Inferior parietal cortex (tissue), 1 donor: ENCODE measurements around the gene EBF3.

Experiments
- DNase-seq: peaks from one replicate; pipeline ENCODE4 v3.0.0-alpha.2; 2016; ENCODE audit errors: extremely low spot score

Gene EBF3

GRCh38 chr10:129873351-129873750, 90.7 kb downstream of the EBF3 start:
- DNase-seq: no peak

- DNase-seq: no peak
Observed at GRCh38 chr10:129871966-129872365, 92.1 kb downstream of the EBF3 start.

DNA sequence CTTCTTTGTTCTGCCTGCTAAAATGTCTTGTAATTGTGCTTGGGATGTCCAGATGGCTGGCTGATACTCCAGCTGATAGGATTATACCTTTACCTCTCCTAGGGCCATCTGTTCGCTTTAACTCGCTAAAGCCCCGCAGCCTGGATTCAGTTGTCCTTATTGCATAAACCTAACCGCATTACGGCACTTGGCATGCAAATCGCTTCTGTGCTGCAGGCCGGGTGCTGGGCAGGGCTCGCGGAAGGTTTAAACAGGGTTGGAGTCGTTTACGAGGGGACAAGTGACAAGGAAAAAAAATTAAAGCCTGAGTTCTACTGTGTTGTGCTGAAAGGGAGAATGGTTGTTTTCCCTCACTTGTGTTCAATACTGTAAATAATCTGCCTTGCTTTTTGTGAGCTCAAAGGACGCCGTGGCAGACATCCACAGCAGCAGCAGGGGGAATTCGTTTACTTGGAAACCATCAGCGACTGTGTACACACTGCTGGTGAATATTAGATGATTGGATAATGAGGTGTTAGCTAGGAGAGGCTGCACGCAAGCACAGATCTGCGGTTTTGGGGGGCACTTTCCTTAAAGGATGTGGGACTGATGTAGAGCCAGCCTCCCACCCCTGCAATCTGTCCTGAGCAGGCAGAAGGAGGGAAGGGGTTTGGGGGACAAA, 93.0 kb downstream of the EBF3 start:
- DNase-seq: no peak

DNA sequence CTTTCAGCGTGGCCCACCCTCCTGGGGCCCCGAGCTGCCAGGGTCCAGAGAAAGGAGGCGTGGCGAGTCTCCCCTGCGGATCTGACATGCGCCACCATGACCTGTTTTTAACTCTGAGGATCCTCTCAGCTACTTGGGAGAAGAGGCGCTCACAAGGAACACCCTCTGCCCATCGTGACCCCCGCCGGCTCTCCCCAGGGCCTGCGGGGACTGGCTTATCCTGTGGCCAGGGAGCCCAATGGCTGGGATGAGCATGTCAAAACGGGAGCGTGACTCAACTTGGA, 93.7 kb downstream of the EBF3 start:
- no peak for DNase-seq

DNA sequence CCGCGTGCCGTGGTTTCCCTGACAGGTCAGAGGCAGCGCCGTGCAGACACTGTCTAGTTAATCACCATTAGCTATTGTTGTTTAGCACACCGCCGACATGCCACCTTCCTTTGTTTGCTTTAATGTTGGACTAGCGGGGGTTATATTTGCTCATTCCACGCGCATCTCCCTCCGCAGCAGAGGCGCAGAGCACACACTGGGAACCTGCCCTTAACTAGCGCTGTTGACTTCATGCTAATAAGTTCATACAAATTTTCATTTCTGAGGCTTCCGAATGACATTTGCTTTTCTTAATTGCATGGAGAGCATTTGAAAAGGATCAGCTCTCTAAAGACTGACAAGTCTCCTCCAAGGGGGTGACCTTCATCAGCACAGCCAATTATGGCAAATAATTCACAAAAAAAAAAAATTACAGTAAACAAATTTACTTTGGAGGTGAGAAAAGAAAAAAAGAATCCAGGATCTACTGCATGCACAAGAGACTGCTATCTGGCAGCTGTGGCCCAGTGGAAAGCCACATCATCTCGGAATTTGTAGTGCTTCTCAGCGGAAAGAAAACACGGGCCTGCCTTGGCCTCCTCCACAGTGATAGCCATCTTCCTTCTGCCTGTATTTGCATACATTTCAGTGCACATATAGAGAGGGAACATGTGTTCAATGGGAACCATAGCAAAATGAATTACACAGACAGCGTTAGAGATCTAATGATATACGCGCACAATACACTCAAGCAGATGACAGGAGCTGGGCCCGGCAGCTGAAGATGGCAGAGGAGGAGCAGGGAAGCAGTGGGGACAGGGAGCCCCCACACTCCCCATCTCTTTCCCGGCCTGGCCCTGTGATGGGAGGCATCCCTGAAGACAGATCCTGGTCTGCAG, 94.2 kb downstream of the EBF3 start:
- no peak for DNase-seq

- no peak for DNase-seq
Observed at GRCh38 chr10:129868449-129869035, 95.5 kb downstream of the EBF3 start.

GRCh38 chr10:129867631-129868179, 96.4 kb downstream of the EBF3 start:
- no peak for DNase-seq

- no peak for DNase-seq
Observed at GRCh38 chr10:129866894-129867293, 97.2 kb downstream of the EBF3 start.

- DNase-seq: no peak
Observed at GRCh38 chr10:129865960-129866359, 98.1 kb downstream of the EBF3 start.

GRCh38 chr10:129865413-129865812, 98.7 kb downstream of the EBF3 start:
- DNase-seq: no peak

- no peak for DNase-seq
Observed at GRCh38 chr10:129864601-129865126, 99.4 kb downstream of the EBF3 start.

DNA sequence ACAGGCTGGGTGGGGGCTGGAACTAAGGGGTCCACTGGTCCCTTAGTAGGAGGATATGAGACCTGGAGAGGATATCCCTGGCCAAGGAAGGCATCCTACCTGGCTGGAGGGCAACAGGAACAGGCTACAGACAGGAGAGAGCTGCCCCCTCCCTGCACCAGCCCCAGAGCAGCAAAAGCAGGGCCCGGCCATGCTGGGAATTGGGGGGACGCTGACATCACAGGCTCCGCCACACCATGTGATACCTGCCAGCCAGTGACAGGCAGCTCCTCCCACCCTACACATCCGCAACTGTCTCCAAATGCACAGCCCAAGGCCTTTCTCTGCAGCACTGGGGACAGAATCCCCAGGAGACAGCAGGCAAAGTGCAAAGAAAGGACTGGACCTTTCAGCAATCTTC, 100.0 kb downstream of the EBF3 start:
- no peak for DNase-seq

DNA sequence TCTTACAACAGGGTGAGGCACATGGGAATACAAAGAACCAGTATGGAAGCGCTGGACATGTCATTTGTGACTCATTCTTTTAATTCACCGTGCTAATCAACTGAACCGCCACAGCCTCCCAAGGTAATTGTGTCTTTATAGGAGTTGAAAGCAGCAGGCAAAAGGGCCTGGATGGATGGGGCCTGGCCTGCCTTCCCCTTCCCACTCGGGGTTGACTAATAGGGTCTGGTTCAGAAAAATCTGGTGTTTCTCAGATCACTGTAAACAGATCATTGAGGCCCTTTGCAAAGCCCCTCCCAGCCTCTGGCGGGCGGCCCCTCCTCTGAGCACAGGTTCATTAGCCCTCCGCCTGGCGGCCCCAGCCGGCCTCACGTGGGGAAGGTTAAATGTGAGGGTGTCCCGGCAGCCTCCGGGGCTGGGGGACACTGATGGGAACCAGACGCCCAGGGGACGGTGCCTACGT, 100.8 kb downstream of the EBF3 start:
- DNase-seq: no peak

DNA sequence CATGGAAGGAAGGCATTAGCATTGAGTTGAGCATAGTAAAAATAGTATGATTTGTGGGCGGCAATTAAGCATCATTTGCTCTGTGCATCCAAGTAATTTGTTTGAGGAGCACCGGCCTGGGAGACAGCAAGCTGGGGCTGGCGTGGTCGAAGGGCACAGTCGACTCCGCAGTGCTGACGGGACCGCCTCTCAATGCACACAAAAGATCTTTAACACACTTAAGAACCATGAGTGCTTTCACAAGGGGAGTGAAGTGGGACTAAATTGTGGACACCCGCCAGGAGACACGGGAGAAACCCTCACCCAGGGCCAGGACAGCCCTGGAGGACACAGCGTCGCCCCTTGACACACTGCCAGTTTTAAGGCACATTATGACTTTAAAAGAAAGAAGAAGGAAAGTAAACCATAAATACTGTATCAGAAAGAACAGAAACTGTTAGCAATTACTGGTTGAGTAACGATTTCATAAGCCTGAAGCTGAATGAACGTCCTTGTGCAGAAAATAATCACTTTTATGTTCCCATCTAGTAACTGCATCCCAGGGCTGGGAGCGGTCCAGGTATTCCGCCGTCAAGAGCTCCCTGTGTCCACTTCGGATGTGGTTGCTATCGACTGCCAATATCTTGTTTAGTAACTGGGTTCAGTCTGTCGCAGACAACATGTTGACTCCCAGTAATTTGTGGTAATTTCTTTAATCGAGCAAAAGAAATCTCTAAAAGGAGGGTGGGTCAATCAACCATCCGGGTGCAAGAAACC, 102.1 kb downstream of the EBF3 start:
- DNase-seq: no peak

DNA sequence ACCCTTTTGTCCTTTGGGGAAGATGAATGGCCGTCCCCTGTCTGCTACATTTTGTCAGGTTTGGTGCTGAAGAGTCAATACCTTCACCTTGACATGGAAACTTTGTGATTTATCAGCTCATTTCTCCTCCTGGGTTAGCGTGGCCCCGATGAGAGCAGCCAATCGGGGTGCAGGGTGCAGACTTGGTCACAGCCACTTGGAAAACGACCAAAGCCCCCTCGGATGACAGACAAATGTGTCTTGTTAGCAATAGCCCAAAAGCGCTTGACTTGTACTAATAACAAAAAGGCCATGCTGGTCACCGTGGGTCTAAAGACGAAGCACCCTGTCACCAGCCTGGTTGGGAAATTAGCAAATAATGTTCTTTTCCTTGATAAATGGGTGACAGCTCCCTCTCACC, 103.7 kb downstream of the EBF3 start:
- DNase-seq: no peak

- DNase-seq: no peak
Observed at GRCh38 chr10:129859536-129859935, 104.5 kb downstream of the EBF3 start.

GRCh38 chr10:129857242-129857960, 106.7 kb downstream of the EBF3 start:
- no peak for DNase-seq

DNA sequence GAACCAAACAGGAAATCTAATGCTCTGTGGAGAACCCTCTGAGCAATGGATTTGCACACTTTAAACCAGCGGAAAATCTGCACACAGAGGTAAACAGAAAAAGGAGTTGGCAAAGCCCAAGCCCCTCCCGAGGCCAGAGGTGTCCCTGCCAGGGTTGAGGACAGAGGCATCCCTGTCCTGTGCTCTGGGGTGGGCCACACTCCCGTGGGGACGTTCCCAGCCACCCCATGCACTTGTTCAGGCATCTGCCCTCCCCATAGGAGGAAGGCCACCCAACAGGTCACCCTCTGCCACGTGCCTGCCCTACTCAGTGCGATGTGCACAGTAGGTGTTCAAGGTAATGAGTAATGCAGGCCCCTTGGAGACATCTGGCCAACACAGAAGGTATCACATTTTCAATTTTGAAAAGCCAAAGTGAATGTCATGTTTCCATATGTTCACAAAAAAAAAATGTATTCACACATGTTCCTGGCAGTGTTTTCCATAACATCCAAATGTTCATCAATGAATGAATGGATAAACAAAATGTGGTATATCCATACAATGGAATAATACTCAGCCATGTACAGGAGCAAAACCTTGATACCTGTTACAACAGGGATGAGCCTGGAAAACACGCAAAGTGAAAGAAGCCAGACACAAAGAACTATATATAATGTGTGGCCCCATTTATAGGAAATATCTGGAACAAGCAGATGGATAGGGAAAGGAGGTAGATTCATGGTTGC, 108.1 kb downstream of the EBF3 start:
- DNase-seq: no peak

DNA sequence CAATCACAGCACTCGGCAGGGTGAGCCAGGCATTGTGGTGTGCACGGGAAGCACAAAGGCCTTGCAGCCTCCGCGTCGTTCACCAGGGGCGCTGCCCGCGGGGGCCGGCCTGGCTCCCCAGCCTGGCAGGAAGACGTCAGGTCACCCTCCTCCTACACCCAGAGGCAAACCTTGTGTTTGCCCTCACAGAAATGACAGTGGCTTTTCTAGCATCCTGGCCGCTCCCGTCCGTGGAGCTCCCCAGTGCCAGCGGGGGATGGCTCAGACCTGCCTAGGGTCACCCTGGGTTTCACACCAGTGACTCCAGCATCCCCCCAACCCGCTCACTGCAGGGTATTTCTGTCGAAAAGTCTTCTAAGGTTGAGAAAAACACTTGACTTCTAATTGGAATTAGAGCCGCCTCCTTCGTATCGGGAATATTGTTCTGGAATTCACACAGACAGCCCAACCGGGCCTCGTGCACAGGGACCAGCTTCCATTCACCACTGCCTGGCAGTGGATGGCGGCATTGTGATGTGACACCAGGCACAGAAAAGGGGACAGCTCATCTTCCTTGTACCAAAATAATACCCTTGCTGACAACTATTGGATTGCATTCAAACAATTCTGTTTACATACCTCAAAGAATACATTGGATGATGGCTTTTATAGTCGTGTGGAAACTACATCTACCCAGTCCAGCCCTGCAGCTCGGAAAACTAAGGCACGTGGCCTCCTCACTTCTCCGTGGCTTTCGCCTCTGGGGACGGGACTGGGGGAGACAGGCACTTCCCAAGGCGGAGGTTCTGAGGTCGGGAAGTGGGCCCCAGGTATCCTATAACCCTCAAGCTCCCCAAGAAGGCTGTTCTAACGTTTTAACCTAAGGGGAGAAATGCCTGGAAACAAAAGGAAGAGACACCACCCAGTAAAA, 109.0 kb downstream of the EBF3 start:
- DNase-seq: no peak
